Loucy (cell line): ENCODE results near the gene CHST11.

Source experiments
- CTCF ChIP-seq: fragments of 200-600 bp; sonication (generic); conservative IDR thresholded peaks from 2 replicates; pipeline ENCODE4 v1.5.1; 2014; ENCODE audit warnings: mild to moderate bottlenecking, antibody characterized with exemption, low read length
- EZH2phosphoT487 ChIP-seq: fragments of 200-600 bp; IDR thresholded peaks from 2 replicates; pipeline ENCODE4 v1.6.1; 2018; ENCODE audit warnings: antibody characterized with exemption, mild to moderate bottlenecking, moderate library complexity, borderline replicate concordance

- TF ChIP-seq CTCF (no peak), EZH2phosphoT487 (no peak)
These were observed 12.8 kb downstream of the CHST11 start for GRCh38 chr12:104469523-104469922.
